ENCODE results near the gene S100A1.
"Not testable (repeated sequence)": the region's sequence is repeated elsewhere in the genome, so short reads cannot be mapped to it uniquely, and the experiment has no call there.

Gene S100A1

DNA sequence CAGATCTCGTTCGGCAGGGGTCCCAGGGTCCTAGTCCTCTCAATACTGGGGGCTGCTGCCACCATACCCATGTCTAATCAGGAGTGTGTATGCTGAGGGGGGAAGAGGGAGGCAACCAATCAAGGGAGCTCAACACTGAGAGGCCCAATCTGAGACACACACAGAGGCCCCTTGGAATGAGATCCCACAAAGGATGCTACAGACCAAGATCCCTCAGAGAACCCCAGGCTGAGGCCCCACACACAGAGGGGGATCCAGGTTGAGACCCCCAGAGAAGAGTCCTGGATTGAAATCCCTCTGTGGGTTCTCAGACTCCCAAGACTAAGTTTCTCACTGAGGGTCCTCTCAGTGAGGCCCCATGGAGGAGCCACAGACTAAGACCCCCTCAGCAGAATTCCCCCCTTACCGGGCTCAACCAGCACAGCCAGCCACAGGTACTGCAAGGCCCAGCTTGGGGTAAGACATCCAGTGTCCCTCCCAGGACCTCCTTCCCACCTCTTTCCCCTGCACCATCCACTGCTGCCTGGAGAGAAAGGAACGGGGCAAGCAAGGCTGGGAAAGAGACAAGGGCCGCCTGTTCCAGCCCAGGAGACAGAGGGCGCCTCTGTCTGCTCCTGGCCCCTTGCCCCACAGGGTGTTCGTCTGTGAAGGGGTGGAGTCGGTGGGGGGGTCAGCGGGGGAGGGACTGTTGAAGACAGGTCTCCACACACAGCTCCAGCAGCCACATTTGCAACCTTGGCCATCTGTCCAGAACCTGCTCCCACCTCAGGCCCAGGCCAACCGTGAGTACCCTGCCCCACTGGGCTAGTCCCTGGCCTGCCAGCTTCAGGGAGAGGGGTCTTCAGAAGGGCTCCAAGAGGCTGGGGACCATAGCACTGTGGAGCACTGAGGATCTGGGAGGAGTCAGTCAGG lies at the start of gene S100A1:
TSS of gene S100A1 (plus strand) at position 720 of the 912 bp plus-strand sequence. CDS start 2,088 bp downstream, outside the sequence.
- DNase-seq: no peak
- in situ Hi-C loops (cut with MboI; ENCODE audit: low pct_unique_long_range_greater_than_20kb, low sequenced_read_pairs): no loop called here

DNA sequence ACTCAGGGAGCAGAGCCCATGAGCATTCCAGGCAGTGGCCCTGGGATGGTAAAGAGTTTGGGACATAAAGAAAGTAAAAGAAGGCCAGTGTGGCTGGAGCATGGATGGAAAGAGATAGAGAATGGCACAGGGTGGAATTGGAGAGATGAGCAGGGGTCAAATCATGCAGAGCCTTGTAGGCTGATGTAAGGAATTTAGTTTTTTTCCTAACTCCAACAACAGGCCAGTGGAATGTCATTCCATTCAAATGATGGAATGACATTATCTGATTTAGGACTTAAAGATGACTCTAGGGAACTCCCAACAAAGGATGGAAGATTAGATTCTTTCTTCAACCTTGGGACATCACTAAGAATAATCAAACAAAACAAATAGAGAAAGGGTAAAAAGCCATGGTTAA lies 49.7 kb upstream of the S100A1 start:
- no peak for DNase-seq
- in situ Hi-C loops (cut with MboI; ENCODE audit: low pct_unique_long_range_greater_than_20kb, low sequenced_read_pairs): no loop called here

DNA sequence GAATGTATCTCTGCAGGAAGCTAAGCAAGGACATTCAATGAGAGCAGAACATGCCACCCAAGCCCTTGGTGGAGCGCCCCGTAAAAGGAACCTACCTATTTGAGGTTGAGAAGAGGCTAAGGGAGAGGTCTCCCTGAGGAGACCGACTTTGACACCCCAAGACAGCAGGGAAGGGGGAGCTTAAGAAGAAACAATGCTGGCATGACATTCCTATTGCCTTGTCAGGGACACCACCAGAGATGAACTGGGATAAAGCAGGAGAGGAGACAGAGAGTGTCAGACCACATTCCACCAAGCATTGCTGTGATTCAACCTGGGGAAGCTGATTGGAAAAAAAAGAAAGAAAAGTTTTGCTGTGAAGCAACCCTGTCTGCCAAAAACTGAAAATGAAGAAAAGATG lies 49.3 kb upstream of the S100A1 start:
- in situ Hi-C loops (cut with MboI; ENCODE audit: low pct_unique_long_range_greater_than_20kb, low sequenced_read_pairs): no loop called here
- no peak for DNase-seq

DNA sequence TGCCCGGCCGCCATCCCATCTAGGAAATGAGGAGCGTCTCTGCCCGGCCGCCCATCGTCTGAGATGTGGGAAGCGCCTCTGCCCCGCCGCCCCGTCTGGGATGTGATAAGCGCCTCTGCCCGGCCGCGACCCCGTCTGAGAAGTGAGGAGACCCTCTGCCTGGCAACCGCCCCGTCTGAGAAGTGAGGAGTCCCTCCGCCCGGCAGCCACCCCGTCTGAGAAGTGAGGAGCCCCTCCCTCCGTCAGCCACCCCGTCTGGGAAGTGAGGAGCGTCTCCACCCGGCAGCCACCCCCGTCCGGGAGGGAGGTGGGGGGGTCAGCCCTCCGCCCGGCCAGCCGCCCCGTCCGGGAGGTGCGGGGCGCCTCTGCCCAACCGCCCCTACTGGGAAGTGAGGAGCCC lies 45.4 kb upstream of the S100A1 start:
- in situ Hi-C loops (cut with MboI; ENCODE audit: low pct_unique_long_range_greater_than_20kb, low sequenced_read_pairs); DNase-seq: not testable (repeated sequence)

DNA sequence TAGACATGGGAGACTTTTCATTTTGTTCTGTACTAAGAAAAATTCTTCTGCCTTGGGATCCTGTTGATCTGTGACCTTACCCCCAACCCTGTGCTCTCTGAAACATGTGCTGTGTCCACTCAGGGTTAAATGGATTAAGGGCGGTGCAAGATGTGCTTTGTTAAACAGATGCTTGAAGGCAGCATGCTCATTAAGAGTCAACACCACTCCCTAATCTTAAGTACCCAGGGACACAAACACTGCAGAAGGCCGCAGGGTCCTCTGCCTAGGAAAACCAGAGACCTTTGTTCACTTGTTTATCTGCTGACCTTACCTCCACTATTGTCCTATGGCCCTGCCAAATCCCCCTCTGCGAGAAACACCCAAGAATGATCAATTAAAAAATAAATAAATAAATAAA lies 44.7 kb upstream of the S100A1 start:
- in situ Hi-C loops (cut with MboI; ENCODE audit: low pct_unique_long_range_greater_than_20kb, low sequenced_read_pairs); DNase-seq: not testable (repeated sequence)

DNA sequence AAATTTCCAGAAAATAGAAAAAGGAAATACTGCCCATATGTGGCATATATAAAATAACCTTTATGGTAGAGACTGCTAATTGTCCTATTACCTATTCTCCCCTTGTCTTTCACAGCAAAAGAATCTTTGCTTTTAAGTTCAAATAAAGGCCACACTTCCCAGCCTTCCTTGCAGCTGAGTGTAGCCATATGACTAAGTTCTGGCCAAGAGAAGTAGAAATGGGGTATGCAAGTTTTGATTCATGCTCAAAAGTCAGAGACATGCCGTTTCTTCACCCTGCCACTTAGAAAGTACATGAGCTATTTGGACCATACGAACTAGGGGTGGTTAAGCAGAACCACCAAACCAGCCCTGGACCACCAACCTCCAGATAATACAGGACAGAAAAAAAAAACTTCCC lies 44.3 kb upstream of the S100A1 start:
- no peak for DNase-seq
- in situ Hi-C loops (cut with MboI; ENCODE audit: low pct_unique_long_range_greater_than_20kb, low sequenced_read_pairs): no loop called here

DNA sequence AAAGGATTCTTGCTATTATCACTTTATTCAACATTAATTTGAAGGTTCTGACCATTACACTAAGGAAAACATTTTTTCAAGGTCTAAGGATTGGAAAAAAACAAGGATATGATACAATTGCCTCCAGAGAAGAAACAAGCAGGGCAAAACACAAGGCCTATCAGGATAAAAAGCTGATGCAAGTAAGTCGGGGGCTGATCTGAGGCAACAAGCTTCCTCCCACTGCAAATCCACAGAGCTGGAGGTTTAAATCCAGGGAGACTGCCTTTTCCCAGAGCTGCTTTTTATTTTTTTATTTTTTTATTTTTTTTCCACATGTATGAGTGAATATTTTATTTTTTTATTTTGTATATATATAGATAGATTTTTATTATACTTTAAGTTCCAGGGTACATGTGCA lies 43.2 kb upstream of the S100A1 start:
- no peak for DNase-seq
- in situ Hi-C loops (cut with MboI; ENCODE audit: low pct_unique_long_range_greater_than_20kb, low sequenced_read_pairs): no loop called here

DNA sequence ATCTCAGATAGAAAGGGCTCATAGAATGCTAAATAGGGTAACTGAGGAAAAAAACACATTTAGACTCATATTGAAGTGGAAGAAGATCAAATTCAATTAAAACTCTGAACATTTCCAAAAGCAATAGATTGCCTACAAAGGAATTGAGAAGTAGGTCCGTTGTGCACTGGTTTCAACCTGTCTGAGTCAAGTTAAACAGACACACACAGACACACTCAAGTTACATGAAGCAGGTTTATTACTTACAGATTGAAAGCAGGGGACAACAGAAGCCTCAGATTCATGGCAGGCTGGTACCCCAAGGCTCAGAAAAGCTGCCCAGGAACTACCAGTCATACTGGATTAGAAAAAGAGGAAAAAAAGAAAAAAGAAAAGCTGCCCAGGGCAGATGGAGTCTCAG lies 41.9 kb upstream of the S100A1 start:
- no peak for DNase-seq
- in situ Hi-C loops (cut with MboI; ENCODE audit: low pct_unique_long_range_greater_than_20kb, low sequenced_read_pairs): no loop called here

DNA sequence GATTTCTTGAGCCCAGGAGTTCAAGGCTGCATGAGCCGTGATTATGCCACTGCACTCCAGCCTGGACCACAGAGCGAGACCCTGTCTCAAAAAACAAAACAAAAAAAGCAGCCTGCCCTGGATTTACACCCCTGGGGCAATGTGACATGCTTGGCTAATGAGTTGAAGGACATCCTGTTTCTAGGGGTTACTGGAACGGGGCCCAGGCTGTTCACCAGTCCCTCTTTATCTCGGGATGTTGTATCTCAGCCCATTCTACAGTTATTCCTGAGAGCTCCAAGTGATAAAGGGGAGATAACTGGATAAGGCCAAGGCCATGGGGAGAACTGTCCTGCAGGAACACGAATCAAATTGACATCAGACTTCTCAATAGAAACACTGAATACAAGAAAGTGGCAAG lies 40.9 kb upstream of the S100A1 start:
- no peak for DNase-seq
- in situ Hi-C loops (cut with MboI; ENCODE audit: low pct_unique_long_range_greater_than_20kb, low sequenced_read_pairs): no loop called here

DNA sequence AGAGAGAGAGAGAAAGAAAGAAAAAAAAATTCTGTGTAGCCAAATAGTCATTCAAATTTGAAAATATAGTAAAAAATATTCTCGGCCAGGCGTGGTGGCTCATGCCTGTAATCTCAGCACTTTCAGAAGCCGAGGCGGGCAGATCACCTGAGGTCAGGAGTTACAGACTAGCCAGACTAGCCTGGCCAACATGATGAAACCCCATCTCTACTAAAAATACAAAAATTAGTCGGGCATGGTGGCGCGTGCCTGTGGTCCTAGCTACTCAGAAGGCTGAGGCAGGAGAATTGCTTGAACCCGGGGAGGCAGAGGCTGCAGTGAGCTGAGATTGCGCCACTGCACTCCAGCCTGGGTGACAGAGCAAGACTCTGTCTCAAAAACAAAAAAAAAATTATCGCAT lies 40.2 kb upstream of the S100A1 start:
- DNase-seq; in situ Hi-C loops (cut with MboI; ENCODE audit: low pct_unique_long_range_greater_than_20kb, low sequenced_read_pairs): not testable (repeated sequence)

DNA sequence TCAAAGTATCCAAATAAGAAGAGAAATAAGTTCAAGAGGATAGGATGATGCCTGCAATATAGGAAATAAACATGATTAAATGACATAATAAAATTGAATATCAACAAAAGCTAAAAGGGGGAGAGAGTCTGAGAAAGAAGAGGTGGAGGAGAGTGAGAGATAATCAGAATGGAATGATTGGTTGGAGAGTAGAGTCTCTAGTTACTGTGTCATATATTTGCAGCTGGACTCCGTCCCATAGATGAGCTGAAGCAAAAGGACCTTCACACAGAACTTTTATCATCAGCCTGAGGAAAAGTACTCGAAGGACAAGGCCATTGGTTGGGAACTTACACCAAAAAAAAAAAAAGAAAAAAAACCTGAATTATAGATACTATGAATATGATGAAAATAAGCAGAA lies 39.8 kb upstream of the S100A1 start:
- DNase-seq: no peak
- in situ Hi-C loops (cut with MboI; ENCODE audit: low pct_unique_long_range_greater_than_20kb, low sequenced_read_pairs): no loop called here

DNA sequence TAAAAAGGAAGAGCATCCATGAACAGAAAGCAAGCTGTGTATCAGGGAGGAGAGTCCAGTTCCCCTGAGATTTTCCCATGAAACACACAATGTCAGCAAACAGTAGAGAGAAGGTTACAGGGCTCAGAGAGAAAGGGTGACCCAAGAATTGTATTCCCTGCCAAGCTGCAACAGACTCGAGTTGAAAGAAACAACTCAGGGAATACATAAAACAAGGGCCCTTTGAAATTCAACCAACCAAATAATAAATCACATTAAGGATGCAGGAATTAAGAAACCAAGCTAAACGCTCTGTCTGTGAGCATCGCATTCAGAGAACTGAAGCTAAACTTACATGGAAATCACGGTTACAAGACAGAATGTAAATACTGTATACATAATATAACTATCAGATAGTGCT lies 35.5 kb upstream of the S100A1 start:
- in situ Hi-C loops (cut with MboI; ENCODE audit: low pct_unique_long_range_greater_than_20kb, low sequenced_read_pairs): no loop called here
- DNase-seq: no peak

DNA sequence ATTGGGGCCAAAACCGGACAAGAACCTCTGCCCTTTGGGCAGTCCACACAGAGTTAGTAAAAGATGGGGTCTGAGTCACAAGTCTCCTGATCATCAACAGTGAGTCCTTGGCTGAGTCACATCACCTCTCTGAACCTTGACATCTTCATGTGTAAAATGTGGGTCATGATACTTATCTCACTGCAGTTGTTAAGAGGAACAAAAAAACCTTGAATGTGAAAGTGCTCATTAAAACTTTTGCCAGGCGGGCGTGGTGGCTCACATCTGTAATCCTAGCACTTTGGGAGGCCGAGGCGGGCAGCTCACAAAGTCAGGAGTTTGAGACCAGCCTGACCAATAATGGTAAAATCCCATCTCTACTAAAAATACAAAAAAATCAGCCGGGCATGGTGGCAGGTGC lies 31.0 kb upstream of the S100A1 start:
- no peak for DNase-seq
- in situ Hi-C loops (cut with MboI; ENCODE audit: low pct_unique_long_range_greater_than_20kb, low sequenced_read_pairs): no loop called here

DNA sequence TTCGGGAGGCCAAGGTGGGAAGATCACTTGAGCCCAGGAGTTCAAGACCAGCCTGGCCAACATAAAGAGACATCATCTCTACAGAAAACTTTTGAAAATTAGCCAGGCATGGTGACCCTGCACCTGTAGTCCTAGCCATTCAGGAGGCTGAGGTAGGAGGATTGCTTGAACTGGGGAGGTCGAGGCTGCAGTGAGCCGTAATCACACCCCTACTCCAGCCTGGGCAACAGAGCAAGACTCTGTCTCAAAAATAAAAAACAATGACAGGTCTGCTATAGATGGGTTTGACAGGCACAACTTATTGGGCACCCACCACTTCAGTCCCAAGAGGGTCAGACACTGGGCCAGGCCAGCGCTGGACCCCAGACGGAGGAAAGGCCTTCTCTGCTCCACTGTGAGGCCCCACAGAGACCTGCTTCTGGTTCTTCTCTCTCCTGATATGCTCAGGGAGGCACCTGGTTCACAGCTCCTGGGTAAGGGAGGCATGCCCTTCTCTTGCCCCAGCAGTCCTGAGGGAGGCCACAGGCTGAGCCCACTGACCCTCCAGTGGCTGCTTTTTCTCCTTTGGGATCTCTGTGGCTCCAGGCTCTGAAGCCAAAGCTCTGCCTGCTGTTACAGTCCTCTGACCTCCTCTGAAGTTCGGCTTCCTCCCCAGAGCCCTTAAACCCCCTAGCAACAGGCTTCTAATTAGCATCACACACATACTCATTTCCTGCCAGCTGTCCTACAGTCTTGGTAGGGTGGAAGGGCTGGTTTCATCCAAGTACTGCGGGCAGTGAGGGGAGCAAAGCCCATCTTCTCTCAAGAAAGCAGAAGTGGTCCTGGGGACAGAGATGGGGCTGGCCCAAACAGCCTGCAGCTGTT lies 29.7 kb upstream of the S100A1 start:
- peak; percentile 97 for DNase-seq

DNA sequence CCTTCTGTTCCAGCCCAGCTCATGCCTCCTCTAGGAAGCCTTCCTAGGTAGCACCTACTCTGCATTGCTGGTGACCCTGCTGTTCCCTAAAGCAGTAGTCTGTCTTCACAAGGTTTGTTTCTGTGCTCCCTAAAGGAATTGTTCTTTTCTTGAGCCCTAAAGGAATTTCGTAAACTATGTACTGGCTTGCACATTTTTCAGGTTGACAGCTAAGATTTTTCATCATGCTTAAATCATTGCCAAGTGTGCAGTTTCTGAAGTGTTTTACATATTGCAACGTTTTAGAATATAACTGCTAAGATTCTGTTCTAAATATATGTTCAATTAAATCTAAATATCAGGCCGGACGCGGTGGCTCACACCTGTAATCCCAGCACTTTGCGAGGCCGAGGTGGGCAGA lies 28.4 kb upstream of the S100A1 start:
- DNase-seq: no peak

More for the DNA sequence above, 29.7 kb upstream of the S100A1 start:
- in situ Hi-C loops (cut with MboI; ENCODE audit: low pct_unique_long_range_greater_than_20kb, low sequenced_read_pairs): no loop called here

DNA sequence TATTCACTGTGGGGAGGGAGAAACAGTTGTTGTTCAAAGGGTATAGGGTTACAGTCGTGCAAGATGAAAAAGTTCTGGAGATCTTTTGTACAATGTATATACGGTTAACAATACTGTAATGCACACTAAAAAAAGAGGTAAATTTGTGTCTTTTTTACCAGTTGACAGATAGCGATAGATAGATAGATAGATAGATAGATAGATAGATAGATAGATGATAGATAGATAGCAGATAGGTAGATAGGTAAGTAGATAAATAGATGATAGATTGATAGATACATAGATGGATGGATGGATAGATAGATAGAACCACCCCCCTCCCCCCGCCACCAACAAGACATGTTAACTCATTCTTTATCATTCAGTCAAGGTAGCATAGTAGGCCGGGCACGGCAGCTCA lies 25.5 kb upstream of the S100A1 start:
- in situ Hi-C loops (cut with MboI; ENCODE audit: low pct_unique_long_range_greater_than_20kb, low sequenced_read_pairs): no loop called here
- DNase-seq: no peak

More for the DNA sequence above, 28.4 kb upstream of the S100A1 start:
- in situ Hi-C loops (cut with MboI; ENCODE audit: low pct_unique_long_range_greater_than_20kb, low sequenced_read_pairs): no loop called here

DNA sequence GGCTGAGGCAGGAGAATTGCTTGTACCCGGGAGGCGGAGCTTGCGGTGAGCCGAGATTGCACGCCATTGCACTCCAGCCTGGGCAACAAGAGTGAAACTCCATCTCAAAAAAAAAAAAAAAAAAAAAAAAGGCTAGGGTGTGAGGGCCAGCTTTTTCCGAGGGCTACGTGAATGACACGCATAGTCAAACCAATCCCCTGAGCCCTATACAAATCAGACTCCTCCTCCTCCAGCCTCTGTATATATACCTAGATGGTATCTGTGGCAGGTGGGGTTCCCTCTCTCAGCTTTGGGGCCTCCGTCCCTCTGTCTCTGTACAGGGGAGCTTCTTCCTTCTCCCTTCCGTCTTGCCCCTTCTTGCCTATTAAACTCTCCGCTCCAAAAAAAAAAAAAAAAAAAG lies 22.0 kb upstream of the S100A1 start:
- in situ Hi-C loops (cut with MboI; ENCODE audit: low pct_unique_long_range_greater_than_20kb, low sequenced_read_pairs): no loop called here
- DNase-seq: no peak

DNA sequence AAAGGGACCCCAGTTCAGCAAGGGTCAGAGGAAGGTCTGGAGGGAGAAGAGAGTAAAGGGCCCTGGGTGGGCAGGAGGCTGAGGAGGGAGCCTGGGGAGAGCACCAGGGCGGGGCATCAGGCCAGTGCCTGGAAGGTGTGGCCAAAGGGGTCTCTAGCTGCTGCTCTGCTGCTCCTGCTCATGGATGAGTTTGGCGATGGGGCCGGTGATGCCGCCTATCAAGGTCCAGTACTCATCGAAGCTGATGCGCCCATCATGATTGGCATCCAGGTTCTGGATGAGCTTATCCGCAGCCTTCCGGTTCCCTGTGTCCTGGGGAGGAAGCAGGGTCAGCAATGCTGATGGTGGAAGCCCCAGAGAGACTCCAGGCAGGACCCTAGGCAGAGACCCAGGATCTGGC lies 20.9 kb upstream of the S100A1 start:
- in situ Hi-C loops (cut with MboI; ENCODE audit: low pct_unique_long_range_greater_than_20kb, low sequenced_read_pairs): no loop called here
- no peak for DNase-seq

DNA sequence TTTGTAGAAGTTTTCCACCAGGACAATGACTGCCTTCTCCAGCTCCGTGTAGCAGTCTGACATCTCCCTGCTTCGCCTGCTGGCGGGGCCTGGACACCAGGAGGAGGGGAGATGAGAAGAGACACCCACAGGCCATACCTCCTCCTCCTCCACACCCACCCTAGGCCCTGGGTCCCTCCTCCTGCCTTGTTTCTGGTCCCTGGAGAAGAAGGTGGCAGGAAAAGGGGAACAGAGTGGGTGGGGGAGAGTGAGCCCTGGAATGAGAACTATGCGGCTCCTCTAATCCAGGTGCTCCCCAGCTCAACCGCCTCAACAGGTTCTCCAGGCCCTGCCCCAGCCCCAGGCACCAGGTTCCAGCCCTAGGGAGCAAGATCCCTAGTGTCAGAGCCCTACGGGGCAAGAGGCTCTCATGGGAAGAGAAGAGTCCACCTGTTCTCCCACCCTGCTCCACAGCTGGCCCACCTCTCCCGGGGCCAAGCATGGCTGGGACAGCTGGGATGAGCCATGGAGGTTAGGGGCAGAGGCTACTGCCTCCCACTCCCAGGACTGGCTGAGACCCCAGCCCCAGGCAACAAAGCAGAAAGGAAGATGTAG lies 20.0 kb upstream of the S100A1 start:
- in situ Hi-C loops (cut with MboI; ENCODE audit: low pct_unique_long_range_greater_than_20kb, low sequenced_read_pairs): no loop called here
- DNase-seq: no peak
